ENCODE data around the gene ATAD1.

DNA sequence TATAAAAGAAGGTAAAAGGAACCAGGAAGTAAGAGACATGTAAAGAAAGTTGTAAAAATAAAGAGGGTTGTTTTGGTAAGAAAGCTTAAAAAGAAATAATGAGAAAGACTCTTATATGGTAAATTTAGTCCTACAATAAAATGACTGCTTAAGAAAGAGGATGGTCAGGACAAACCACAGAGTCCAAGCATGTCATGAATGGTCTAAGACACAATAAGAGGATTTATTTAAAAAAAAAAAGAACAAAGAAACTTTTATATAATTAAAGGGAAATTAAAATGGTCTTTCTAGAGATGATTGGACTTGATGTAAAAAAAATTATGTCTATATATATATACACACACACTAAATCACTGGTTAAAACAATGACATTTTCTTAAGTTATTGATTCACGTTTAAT lies 18.2 kb downstream of the ATAD1 start:
- TF ChIP-seq, protein P1, sequence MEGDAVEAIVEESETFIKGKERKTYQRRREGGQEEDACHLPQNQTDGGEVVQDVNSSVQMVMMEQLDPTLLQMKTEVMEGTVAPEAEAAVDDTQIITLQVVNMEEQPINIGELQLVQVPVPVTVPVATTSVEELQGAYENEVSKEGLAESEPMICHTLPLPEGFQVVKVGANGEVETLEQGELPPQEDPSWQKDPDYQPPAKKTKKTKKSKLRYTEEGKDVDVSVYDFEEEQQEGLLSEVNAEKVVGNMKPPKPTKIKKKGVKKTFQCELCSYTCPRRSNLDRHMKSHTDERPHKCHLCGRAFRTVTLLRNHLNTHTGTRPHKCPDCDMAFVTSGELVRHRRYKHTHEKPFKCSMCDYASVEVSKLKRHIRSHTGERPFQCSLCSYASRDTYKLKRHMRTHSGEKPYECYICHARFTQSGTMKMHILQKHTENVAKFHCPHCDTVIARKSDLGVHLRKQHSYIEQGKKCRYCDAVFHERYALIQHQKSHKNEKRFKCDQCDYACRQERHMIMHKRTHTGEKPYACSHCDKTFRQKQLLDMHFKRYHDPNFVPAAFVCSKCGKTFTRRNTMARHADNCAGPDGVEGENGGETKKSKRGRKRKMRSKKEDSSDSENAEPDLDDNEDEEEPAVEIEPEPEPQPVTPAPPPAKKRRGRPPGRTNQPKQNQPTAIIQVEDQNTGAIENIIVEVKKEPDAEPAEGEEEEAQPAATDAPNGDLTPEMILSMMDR (IDR thresholded peaks at IDR 0.05; ENCODE audit: low read depth, low read length, poor library complexity, severe bottlenecking): no peak
- no peak for TF ChIP-seq EZH2phosphoT487 (IDR thresholded peaks at IDR 0.05; ENCODE audit: borderline replicate concordance, low read length)
